Measurements from ENCODE around the gene IL1R2.

GRCh38 chr2:101985101-101985792 lies 6.5 kb upstream of the IL1R2 start:
- TF ChIP-seq, protein P1, sequence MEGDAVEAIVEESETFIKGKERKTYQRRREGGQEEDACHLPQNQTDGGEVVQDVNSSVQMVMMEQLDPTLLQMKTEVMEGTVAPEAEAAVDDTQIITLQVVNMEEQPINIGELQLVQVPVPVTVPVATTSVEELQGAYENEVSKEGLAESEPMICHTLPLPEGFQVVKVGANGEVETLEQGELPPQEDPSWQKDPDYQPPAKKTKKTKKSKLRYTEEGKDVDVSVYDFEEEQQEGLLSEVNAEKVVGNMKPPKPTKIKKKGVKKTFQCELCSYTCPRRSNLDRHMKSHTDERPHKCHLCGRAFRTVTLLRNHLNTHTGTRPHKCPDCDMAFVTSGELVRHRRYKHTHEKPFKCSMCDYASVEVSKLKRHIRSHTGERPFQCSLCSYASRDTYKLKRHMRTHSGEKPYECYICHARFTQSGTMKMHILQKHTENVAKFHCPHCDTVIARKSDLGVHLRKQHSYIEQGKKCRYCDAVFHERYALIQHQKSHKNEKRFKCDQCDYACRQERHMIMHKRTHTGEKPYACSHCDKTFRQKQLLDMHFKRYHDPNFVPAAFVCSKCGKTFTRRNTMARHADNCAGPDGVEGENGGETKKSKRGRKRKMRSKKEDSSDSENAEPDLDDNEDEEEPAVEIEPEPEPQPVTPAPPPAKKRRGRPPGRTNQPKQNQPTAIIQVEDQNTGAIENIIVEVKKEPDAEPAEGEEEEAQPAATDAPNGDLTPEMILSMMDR (optimal IDR thresholded peaks at IDR 0.05 in 1 of 3, IDR thresholded peaks at IDR 0.05 in 1 of 3, conservative IDR thresholded peaks at IDR 0.05 in 1 of 3; ENCODE audit: extremely low read depth in 1 of 3, insufficient read depth in 2 of 3, low read length in 3 of 3): no peak
- no peak for TF ChIP-seq EZH2 (IDR thresholded peaks at IDR 0.05; ENCODE audit: low read length)

All from keratinocyte (primary cell).